22Rv1 (cell line): ENCODE results near the gene ROR1.

Source experiments
- CTCF ChIP-seq: fragments of 450-650 bp; IDR thresholded peaks from 2 replicates; pipeline ENCODE4 v1.5.1; 2017; ENCODE audit warnings: mild to moderate bottlenecking
- ZFX ChIP-seq: fragments of 450-650 bp; IDR thresholded peaks from 2 replicates; pipeline ENCODE4 v1.6.1; 2017; ENCODE audit warnings: antibody characterized with exemption, borderline replicate concordance

GRCh38 chr1:64090436-64090835, 316.6 kb downstream of the ROR1 start:
- TF ChIP-seq CTCF (no peak), ZFX (no peak)
